GM21717 (cell line): ENCODE measurements around the gene UGT2A2.

Source experiments
- ATAC-seq: cut with Tn5 transposase; IDR thresholded peaks from one replicate; pipeline ENCODE4 v1.9.1; 2021; ENCODE audit warnings: mild to moderate bottlenecking, moderate library complexity; ENCODE audit not compliant: unreplicated experiment

UGT2A2 gene

GRCh38 chr4:69577245-69577644 is 62.2 kb downstream of the UGT2A2 start:
- ATAC-seq, result no peak

DNA sequence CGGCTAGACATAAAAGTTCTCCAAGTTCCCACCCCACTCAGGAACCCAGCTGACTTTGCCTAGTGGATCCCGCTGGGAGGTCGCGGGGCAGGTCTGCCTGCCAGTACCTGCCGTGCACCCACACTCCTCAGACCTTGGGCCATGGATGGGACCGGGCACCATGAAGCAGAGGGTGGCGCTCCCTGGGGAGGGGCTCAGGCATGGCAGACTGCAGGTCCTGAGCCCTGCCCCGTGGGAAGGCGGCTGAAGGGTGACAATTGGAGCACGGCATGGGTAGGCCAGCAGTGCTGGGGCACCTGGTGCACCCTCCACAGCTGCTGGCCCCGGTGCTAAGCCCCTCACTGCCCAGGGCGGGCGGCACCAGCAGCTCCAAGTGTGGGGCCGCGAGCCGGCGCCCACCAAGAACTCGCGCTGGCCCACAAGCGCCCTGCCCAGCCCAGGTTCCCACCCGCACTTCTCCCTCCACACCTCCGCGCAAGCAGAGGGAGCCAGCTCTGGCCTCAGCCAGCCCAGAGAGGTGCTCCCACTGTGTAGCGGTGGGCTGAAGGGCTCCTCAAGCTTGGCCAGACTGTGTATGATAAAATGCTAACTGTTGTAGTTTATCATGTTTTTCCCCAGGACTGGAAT is 63.1 kb downstream of the UGT2A2 start:
- ATAC-seq, result no peak

- ATAC-seq, result no peak
Measured at GRCh38 chr4:69568787-69569186, 70.7 kb downstream of the UGT2A2 start.

DNA sequence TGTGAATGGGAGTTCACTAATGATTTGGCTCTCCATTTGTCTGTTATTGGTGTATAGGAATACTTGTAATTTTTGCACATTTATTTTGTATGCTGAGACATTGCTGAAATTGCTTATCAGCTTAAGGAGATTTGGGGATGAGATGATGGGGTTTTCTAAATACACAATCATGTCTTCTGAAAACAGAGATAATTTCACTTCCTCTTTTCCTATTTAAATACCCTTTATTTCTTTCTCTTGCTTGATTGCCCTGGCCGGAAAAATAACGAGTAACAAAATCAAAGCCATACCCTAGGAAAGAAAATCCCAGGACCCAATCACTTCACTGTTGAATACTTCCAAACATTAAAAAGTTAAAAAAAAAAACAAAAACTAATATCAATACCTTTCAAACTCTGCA is 76.0 kb downstream of the UGT2A2 start:
- ATAC-seq, result no peak

DNA sequence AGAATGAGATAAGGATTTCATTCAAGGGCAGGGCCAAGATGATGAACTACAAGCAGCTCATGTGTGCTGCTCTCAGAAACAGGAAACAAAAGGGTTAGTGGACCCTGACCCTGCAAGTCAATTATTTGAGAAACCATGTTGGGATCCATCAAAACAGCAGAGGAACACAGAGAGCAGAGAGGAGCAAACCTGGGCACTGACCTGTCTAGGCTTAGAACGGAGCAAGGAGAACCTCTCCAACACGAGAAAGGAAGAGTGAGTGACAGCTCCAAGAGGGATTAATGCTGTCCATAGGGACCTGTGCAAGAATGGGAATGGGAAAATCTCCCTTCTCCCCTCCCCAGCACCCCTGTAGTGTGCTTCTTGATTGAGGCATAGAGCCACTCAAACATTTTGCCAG is 89.8 kb downstream of the UGT2A2 start:
- ATAC-seq, result no peak

- ATAC-seq, result no peak
Measured at GRCh38 chr4:69546134-69546765, 93.2 kb downstream of the UGT2A2 start.
